Inferior parietal cortex (tissue), 1 donor: ENCODE results near the gene FGFR1OP2.
A peak's percentile ranks its signal among the peaks of the same experiment; 100 is the strongest.
"Not testable (repeated sequence)": the region's sequence is repeated elsewhere in the genome, so short reads cannot be mapped to it uniquely, and the experiment has no call there.

ENCODE experiments used
- DNase-seq: peaks from one replicate; pipeline ENCODE4 v3.0.0-alpha.2; 2016; ENCODE audit errors: extremely low spot score

The FGFR1OP2 gene

GRCh38 chr12:26937863-26938700 lies at the start of gene FGFR1OP2, which contains the start of gene INTS13:
Gene FGFR1OP2 (plus strand): TSS chr12:26938470. CDS start chr12:26954159, 15,689 bp downstream.
Gene INTS13 (minus strand): TSS chr12:26937981. CDS start chr12:26936803, 1,178 bp downstream.
- DNase-seq = peak; percentile 98

GRCh38 chr12:26890784-26891183 lies 47.5 kb upstream of the FGFR1OP2 start:
- no peak for DNase-seq

- DNase-seq = no peak
These were observed 46.6 kb upstream of the FGFR1OP2 start for GRCh38 chr12:26891704-26892103.

GRCh38 chr12:26895672-26896071 lies 42.6 kb upstream of the FGFR1OP2 start:
- DNase-seq = no peak

- DNase-seq = no peak
These were observed 41.4 kb upstream of the FGFR1OP2 start for GRCh38 chr12:26896913-26897312.

GRCh38 chr12:26903396-26903795 lies 34.9 kb upstream of the FGFR1OP2 start:
- DNase-seq = not testable (repeated sequence)

- no peak for DNase-seq
These were observed 32.2 kb upstream of the FGFR1OP2 start for GRCh38 chr12:26906024-26906423.

GRCh38 chr12:26906704-26907103 lies 31.6 kb upstream of the FGFR1OP2 start:
- no peak for DNase-seq

- no peak for DNase-seq
These were observed 19.7 kb upstream of the FGFR1OP2 start for GRCh38 chr12:26918321-26919215.

- no peak for DNase-seq
These were observed 19.1 kb upstream of the FGFR1OP2 start for GRCh38 chr12:26919216-26919555.

GRCh38 chr12:26921886-26922285 lies 16.4 kb upstream of the FGFR1OP2 start:
- DNase-seq = no peak

- no peak for DNase-seq
These were observed 9.6 kb upstream of the FGFR1OP2 start for GRCh38 chr12:26928661-26929060.

GRCh38 chr12:26929590-26929989 lies 8.7 kb upstream of the FGFR1OP2 start:
- no peak for DNase-seq

- no peak for DNase-seq
These were observed 2.5 kb upstream of the FGFR1OP2 start for GRCh38 chr12:26935636-26936378.

GRCh38 chr12:26936559-26937442 lies 1.5 kb upstream of the FGFR1OP2 start:
- no peak for DNase-seq

GRCh38 chr12:26937443-26937862 lies 817 bp upstream of the FGFR1OP2 start:
- no peak for DNase-seq

GRCh38 chr12:26938701-26939062 lies 412 bp downstream of the FGFR1OP2 start:
- no peak for DNase-seq

- no peak for DNase-seq
These were observed 1.0 kb downstream of the FGFR1OP2 start for GRCh38 chr12:26939192-26939832.

GRCh38 chr12:26939953-26940352 lies 1.7 kb downstream of the FGFR1OP2 start:
- no peak for DNase-seq

- no peak for DNase-seq
These were observed 2.4 kb downstream of the FGFR1OP2 start for GRCh38 chr12:26940516-26941214.
